ENCODE results near the gene IQUB. TPM values are rescaled to one million over a fixed set of nuclear protein-coding genes. Genes with fewer than 3 reads are reported as not detected.

The IQUB gene
- total and polyA plus RNA-seq, 2 donors (not counting 1 experiment from before 2014, with no cell fraction given): 0.01 to 0.12 TPM

- Histone ChIP-seq H3K79me2 (ENCODE audit: control insufficient read depth, insufficient read depth, low read length) (no peaks in the 10 kb centered on the region), H3K9ac (ENCODE audit: low read length) (no peak overlapping the region), H3K9me3 (ENCODE audit: control extremely low read depth in 1 of 3, control insufficient read depth in 2 of 3, insufficient read depth in 1 of 3, low read length in 2 of 3) (no peaks in the 10 kb centered on the region), H3K27ac (ENCODE audit: low read length in 2 of 2) (no peak overlapping the region), H3K27me3 (replicated peaks in 1 of 4; ENCODE audit: control extremely low read depth in 1 of 4, control insufficient read depth in 3 of 4, insufficient read depth in 4 of 4, low read length in 3 of 4) (peaks cover 0 to 21% (median 6%) of the 10 kb centered on the region in 4 experiments), H3K36me3 (replicated peaks in 1 of 2; ENCODE audit: control extremely low read depth in 1 of 2, control insufficient read depth in 1 of 2, extremely low read depth in 1 of 2, insufficient read depth in 2 of 2, low read length in 1 of 2) (no peaks in the 10 kb centered on the region), H3K4me1 (ENCODE audit: control insufficient read depth in 2 of 2, insufficient read depth in 2 of 2, low read length in 2 of 2) (no peaks in the 10 kb centered on the region), H4K20me1 (ENCODE audit: control insufficient read depth, insufficient read depth, low read length, poor library complexity, severe bottlenecking) (no peaks in the 10 kb centered on the region), H2AFZ (ENCODE audit: insufficient read depth, low read depth, low read length, poor library complexity, severe bottlenecking) (no peak overlapping the region), H3K4me3 (ENCODE audit: control extremely low read depth in 1 of 5, extremely low read depth in 1 of 5, insufficient read depth in 1 of 5, low read depth in 2 of 5, low read length in 4 of 5) (no peak overlapping the region), H3K4me2 (replicated peaks; ENCODE audit: low read depth, low read length, poor library complexity, severe bottlenecking) (no peak overlapping the region)
- no peak for ATAC-seq (ENCODE audit: low read depth)
- WGBS (ENCODE audit: insufficient coverage): 10% methylated on average over 2 of the region's 8 CpGs
- no peak overlapping the region for H3K4me3 Mint-ChIP-seq
- peaks cover 29% of the 10 kb centered on the region for H3K27me3 Mint-ChIP-seq
- TF ChIP-seq CTCF (IDR thresholded peaks at IDR 0.05) (peak; percentile 20), EZH2 (IDR thresholded peaks at IDR 0.05; ENCODE audit: borderline replicate concordance, insufficient read depth, low read depth, low read length, poor library complexity, severe bottlenecking) (no peak)
- DNase-seq: no peak
- intact Hi-C loops (cut with micrococcal nuclease): loop anchor here (5.0 kb wide), 1 partner anchor 287 kb away; no protein-coding TSS in a partner anchor
- POLR2A ChIA-PET: no interaction called here
- no peaks in the 10 kb centered on the region for H3K9me3 Mint-ChIP-seq (ENCODE audit: insufficient read depth)
- no peaks in the 10 kb centered on the region for H3K4me1 Mint-ChIP-seq
- H3K27ac Mint-ChIP-seq: no peak overlapping the region
- CTCF ChIA-PET: no interaction called here
These were observed 46.2 kb upstream of the IQUB start for GRCh38 chr7:123580406-123581161.

- Mint-ChIP-seq H3K4me3 (no peak overlapping the region), H3K27ac (no peak overlapping the region), H3K4me1 (no peaks in the 10 kb centered on the region), H3K27me3 (peaks cover 34% of the 10 kb centered on the region), H3K9me3 (ENCODE audit: insufficient read depth) (no peaks in the 10 kb centered on the region)
- H3K4me3 ChIP-seq (ENCODE audit: control extremely low read depth in 1 of 5, extremely low read depth in 1 of 5, insufficient read depth in 1 of 5, low read depth in 2 of 5, low read length in 4 of 5): no peak overlapping the region
- no peak overlapping the region for H2AFZ ChIP-seq (ENCODE audit: insufficient read depth, low read depth, low read length, poor library complexity, severe bottlenecking)
- no peak overlapping the region for H3K9ac ChIP-seq (ENCODE audit: low read length)
- intact Hi-C loops (cut with micrococcal nuclease): no loop called here
- TF ChIP-seq EZH2 (IDR thresholded peaks at IDR 0.05; ENCODE audit: borderline replicate concordance, insufficient read depth, low read depth, low read length, poor library complexity, severe bottlenecking) (no peak), CTCF (IDR thresholded peaks at IDR 0.05) (no peak)
- H3K36me3 ChIP-seq (replicated peaks in 1 of 2; ENCODE audit: control extremely low read depth in 1 of 2, control insufficient read depth in 1 of 2, extremely low read depth in 1 of 2, insufficient read depth in 2 of 2, low read length in 1 of 2): no peaks in the 10 kb centered on the region
- ChIA-PET CTCF (no interaction called here), POLR2A (no interaction called here)
- no peaks in the 10 kb centered on the region for H3K4me1 ChIP-seq (ENCODE audit: control insufficient read depth in 2 of 2, insufficient read depth in 2 of 2, low read length in 2 of 2)
- H3K79me2 ChIP-seq (ENCODE audit: control insufficient read depth, insufficient read depth, low read length): no peaks in the 10 kb centered on the region
- ATAC-seq (ENCODE audit: low read depth) (no peak), DNase-seq (no peak)
- H3K27ac ChIP-seq (ENCODE audit: low read length in 2 of 2): no peak overlapping the region
- no peaks in the 10 kb centered on the region for H3K9me3 ChIP-seq (ENCODE audit: control extremely low read depth in 1 of 3, control insufficient read depth in 2 of 3, insufficient read depth in 1 of 3, low read length in 2 of 3)
- no peaks in the 10 kb centered on the region for H4K20me1 ChIP-seq (ENCODE audit: control insufficient read depth, insufficient read depth, low read length, poor library complexity, severe bottlenecking)
- H3K27me3 ChIP-seq (replicated peaks in 1 of 4; ENCODE audit: control extremely low read depth in 1 of 4, control insufficient read depth in 3 of 4, insufficient read depth in 4 of 4, low read length in 3 of 4): peaks cover 0 to 21% (median 6%) of the 10 kb centered on the region in 4 experiments
- no peak overlapping the region for H3K4me2 ChIP-seq (replicated peaks; ENCODE audit: low read depth, low read length, poor library complexity, severe bottlenecking)
These were observed 45.0 kb upstream of the IQUB start for GRCh38 chr7:123579416-123579815.

Measured in B cell (primary cell).